ENCODE measurements around the gene ZNF823.

- TF ChIP-seq CTCF (conservative IDR thresholded peaks at IDR 0.05; ENCODE audit: low read length) (no peak), EZH2phosphoT487 (IDR thresholded peaks at IDR 0.05; ENCODE audit: borderline replicate concordance, low read depth, low read length) (no peak)
Observed at GRCh38 chr19:11722414-11722813, 16.3 kb downstream of the ZNF823 start.
